Ectodermal cell (in vitro differentiated cells): ENCODE measurements around the gene TGM1.

Experiments used
- H3K27ac ChIP-seq: 2 replicates; pipeline ENCODE4 v1.7.0; 2013; ENCODE audit warnings: mild to moderate bottlenecking, low read depth, low read length; ENCODE audit not compliant: insufficient read depth, poor library complexity, severe bottlenecking
- H3K27me3 ChIP-seq: 2 replicates; pipeline ENCODE4 v1.7.0; 2013; ENCODE audit warnings: mild to moderate bottlenecking, low read length; ENCODE audit not compliant: insufficient read depth, control insufficient read depth, poor library complexity, severe bottlenecking
- H3K36me3 ChIP-seq: one replicate; pipeline ENCODE4 v1.7.0; 2013; ENCODE audit warnings: low read length; ENCODE audit not compliant: control insufficient read depth, insufficient read depth
- H3K4me1 ChIP-seq: one replicate; pipeline ENCODE4 v1.7.0; 2013; ENCODE audit warnings: low read length; ENCODE audit not compliant: control insufficient read depth, insufficient read depth
- H3K4me3 ChIP-seq: 2 replicates; pipeline ENCODE4 v1.7.0; 2013; ENCODE audit warnings: low read depth, low read length, control low read depth; ENCODE audit not compliant: insufficient read depth
- H3K9me3 ChIP-seq: 2 replicates; pipeline ENCODE4 v1.7.0; 2013; ENCODE audit warnings: mild to moderate bottlenecking, low read length, moderate library complexity; ENCODE audit not compliant: control insufficient read depth
- WGBS, 2 experiments: methylation state at CpG; one replicate each; pipeline ENCODE4 v1.1.7; 2013; ENCODE audit warnings: missing lambda C conversion rate in 2 of 2; 5-methylcytosine and 5-hydroxymethylcytosine counted together

The TGM1 gene

GRCh38 chr14:24240110-24240918 is 22.7 kb downstream of the TGM1 start:
- Histone ChIP-seq H3K4me3 (no peak overlapping the region), H3K27ac (no peak overlapping the region), H3K9me3 (no peaks in the 10 kb centered on the region), H3K27me3 (no peaks in the 10 kb centered on the region), H3K4me1 (peaks cover 3% of the 10 kb centered on the region), H3K36me3 (peaks cover 30% of the 10 kb centered on the region)
- whole genome bisulfite sequencing, 2 experiments = 95 to 97% methylated on average over 9 of the region's 9 CpGs

- no peak overlapping the region for H3K4me3 ChIP-seq
- no peak overlapping the region for H3K27ac ChIP-seq
- peaks cover 30% of the 10 kb centered on the region for H3K36me3 ChIP-seq
These were observed 24.4 kb downstream of the TGM1 start for GRCh38 chr14:24238527-24239037.

GRCh38 chr14:24238123-24238522 is 24.9 kb downstream of the TGM1 start:
- Histone ChIP-seq H3K9me3 (no peaks in the 10 kb centered on the region), H3K27me3 (no peaks in the 10 kb centered on the region), H3K36me3 (peaks cover 30% of the 10 kb centered on the region), H3K4me3 (no peak overlapping the region), H3K4me1 (peaks cover 10% of the 10 kb centered on the region), H3K27ac (no peak overlapping the region)
- 92 to 97% methylated on average over 5 of the region's 5 CpGs for WGBS, 2 experiments

More at GRCh38 chr14:24238527-24239037, 24.4 kb downstream of the TGM1 start:
- Histone ChIP-seq H3K27me3 (no peaks in the 10 kb centered on the region), H3K9me3 (no peaks in the 10 kb centered on the region), H3K4me1 (peaks cover 6% of the 10 kb centered on the region)
- 93 to 95% methylated on average over 5 of the region's 5 CpGs for WGBS, 2 experiments

DNA sequence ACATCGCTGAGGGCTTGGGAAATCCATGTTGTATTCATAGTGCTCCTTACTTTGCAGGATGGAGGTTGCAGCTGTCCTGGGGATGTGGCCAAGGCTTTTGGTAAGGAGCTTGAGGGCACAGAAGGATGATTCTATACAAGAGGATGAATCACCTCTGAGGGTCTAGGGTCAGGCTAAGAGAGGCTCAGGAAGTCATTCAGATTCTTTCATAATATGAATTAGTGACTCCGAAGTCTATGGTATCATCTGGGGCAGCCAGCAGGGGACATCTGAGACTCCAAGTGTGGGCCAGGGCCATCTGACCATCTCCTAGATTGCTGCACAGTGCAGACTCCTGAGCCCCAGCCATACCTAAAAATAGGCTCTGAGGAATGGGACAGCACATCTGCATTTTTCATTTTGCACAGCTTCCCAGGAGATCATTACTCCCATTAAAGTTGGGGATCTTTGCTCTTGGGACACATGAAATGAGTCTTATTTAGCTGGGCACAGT is 25.5 kb downstream of the TGM1 start:
- no peaks in the 10 kb centered on the region for H3K27me3 ChIP-seq
- H3K4me3 ChIP-seq = no peak overlapping the region
- 92 to 98% methylated on average over 2 of the region's 2 CpGs for WGBS, 2 experiments
- peaks cover 10% of the 10 kb centered on the region for H3K4me1 ChIP-seq
- no peak overlapping the region for H3K27ac ChIP-seq
- no peaks in the 10 kb centered on the region for H3K9me3 ChIP-seq
- peaks cover 30% of the 10 kb centered on the region for H3K36me3 ChIP-seq

DNA sequence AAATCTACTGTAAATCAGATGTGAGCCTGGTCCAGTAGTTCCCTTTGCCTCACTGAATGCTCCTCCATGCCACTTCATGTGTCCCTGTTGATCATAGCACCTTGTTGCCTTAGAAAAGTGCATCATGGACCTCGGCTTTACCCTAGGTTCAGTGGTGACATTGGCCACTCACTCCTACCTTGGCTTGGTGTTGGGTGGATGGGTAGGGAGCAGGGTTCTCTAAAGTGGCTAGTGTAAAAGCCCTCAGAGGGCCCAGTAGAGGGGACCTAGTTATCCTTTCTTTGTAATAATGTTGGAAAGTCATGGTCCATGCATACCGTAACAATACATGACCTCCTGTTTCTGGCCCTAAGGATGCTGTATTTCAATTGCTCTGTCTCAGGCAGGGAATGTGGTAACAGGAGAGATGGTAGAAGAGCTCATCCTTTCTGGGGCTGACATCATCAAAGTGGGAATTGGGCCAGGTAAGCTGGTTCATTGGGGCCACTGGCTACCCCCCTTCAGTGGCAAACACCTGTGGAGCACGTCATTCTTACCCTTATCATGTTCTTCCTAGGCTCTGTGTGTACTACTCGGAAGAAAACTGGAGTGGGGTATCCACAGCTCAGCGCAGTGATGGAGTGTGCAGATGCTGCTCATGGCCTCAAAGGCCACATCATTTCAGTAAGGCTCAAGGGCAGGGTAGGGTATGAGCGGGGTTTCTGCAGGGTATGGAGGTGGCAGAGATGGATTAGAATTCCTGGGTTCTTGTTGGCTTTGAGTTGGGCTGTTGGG is 26.1 kb downstream of the TGM1 start:
- Histone ChIP-seq H3K4me3 (no peak overlapping the region), H3K4me1 (peaks cover 10% of the 10 kb centered on the region), H3K27me3 (no peaks in the 10 kb centered on the region), H3K9me3 (no peaks in the 10 kb centered on the region), H3K27ac (no peak overlapping the region), H3K36me3 (peaks cover 30% of the 10 kb centered on the region)
- WGBS, 2 experiments = 96 to 99% methylated on average over 6 of the region's 6 CpGs

DNA sequence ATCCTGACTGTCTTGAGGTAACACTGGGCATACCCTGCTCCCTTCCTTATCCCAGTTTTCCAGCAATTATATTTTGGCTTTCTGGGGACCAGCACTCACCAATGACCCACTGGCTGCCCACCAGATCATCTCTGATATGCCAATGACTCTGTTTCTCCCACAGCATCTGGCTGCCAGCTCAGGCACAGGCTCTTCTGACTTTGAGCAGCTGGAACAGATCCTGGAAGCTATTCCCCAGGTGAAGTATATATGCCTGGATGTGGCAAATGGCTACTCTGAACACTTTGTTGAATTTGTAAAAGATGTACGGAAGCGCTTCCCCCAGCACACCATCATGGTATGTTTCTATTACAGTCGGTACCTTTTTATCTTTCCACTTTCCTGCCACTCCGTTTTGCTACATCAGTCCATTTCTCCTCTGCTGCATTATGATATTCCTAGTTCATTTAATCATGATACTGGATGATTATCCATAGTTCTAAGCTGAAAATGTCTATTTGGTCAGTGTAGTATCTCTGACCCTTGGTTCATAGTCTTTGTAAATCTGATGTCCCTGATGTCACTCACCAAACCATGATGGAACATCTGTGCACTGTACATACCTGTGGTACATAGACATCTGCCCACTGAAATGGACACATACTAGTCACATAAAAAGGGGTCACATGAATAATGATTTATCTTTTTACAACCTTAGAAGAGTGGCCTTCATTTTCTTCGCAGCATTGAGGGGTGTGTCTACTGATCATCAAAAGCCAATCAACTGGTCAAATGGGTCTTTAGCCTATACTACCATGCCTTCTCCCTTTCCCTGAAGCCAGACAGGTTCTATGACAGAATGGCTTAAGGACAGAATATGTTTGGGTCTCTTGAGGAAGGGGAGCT is 26.9 kb downstream of the TGM1 start:
- H3K27ac ChIP-seq = no peak overlapping the region
- WGBS, 2 experiments = 94 to 95% methylated on average over 4 to 5 of the region's 5 CpGs
- H3K4me1 ChIP-seq = peaks cover 10% of the 10 kb centered on the region
- no peak overlapping the region for H3K4me3 ChIP-seq
- no peaks in the 10 kb centered on the region for H3K9me3 ChIP-seq
- no peaks in the 10 kb centered on the region for H3K27me3 ChIP-seq
- H3K36me3 ChIP-seq = peaks cover 30% of the 10 kb centered on the region

DNA sequence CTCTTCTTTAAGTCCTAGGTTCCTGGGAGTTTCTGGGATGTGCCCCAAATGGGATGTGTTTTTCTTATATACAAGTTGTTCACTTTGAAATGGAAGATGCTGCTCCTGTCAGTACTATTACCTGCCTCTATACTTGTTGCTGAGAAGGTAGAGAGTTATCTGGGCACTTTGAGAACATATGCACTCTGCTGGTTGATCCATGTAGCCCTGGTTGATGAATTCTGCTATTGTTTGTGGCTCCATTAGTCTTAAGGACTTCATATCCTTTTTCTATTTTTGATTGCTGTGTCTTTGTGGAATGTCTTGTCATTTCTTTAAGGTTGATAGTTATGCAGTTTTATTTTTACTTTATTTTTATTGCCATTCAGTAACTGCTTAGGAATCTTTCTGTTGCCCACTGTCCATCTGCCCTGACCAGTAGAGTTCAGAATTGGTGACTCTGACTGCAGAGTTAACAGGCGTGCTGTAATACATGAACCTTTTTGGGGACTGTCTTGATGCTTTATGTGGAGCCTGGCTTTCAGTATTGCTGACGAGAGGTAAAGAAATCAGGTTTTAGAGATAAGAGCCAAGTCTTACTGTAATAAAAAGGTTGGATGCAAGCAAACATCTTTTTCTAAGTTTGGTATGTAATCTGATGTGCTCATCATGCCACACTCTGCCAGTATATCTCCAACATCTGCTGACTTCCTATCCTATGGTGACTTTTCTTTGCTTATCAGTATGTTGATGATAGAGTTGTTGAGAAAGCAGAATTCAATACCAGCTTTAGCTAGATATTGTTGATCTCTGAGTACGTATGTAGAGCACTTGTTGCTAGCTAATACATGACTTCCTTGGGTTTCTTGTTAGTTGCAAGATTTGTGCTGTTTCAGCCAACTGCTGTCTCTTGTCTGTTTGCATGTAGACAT is 28.6 kb downstream of the TGM1 start:
- Histone ChIP-seq H3K27ac (no peak overlapping the region), H3K36me3 (peaks cover 21% of the 10 kb centered on the region), H3K4me3 (no peak overlapping the region), H3K4me1 (peaks cover 12% of the 10 kb centered on the region), H3K9me3 (no peaks in the 10 kb centered on the region), H3K27me3 (no peaks in the 10 kb centered on the region)
- 86 to 94% methylated on average over 3 of the region's 3 CpGs for WGBS, 2 experiments

DNA sequence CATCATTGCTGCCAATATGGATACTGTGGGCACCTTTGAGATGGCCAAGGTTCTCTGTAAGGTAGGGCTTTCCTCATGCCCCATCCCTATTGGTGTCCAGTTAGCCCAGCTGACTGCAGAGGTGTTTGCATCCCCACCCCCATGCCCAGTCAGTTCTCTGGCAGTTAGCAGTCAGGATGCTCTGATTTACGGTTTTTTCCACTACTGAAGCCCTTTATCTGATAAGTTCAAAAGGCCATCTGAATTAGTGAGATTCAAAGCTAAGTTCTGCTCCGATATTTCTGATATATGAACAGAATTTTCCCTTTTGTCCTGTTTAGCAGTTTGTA is 29.5 kb downstream of the TGM1 start:
- no peaks in the 10 kb centered on the region for H3K9me3 ChIP-seq
- no peaks in the 10 kb centered on the region for H3K27me3 ChIP-seq
- peaks cover 20% of the 10 kb centered on the region for H3K36me3 ChIP-seq
- H3K4me1 ChIP-seq = peaks cover 12% of the 10 kb centered on the region
- WGBS, 2 experiments = 88 to 94% methylated on average over 2 of the region's 2 CpGs
- H3K4me3 ChIP-seq = peak overlapping the region; percentile 66
- no peak overlapping the region for H3K27ac ChIP-seq
